Natural killer cell (primary cell): ENCODE measurements around the gene DLX5. TPM values are rescaled to one million over a fixed set of nuclear protein-coding genes. Genes with fewer than 3 reads are reported as not detected.

Source experiments
- ATAC-seq, 3 donors: fragments of 150-1000 bp in 2 of 3; fragments of 200-7000 bp in 1 of 3; cut with Tn5 transposase; 1 replicate in 1 of 3; 2 replicates in 2 of 3; pipeline ENCODE4 v1.10.0; 2021; ENCODE audit warnings: mild to moderate bottlenecking in 2 of 3, moderate library complexity in 2 of 3
- DNase-seq, 2 donors: peaks; one replicate each; pipeline versions ENCODE4 v3.0.0 to v3.0.0-alpha.2; 2013 to 2021; ENCODE audit warnings: mixed read lengths in 1 of 2
- H3K27ac ChIP-seq: one replicate; pipeline ENCODE4 v1.5.1; 2013; ENCODE audit warnings: mild to moderate bottlenecking, low read length
- H3K27me3 ChIP-seq: one replicate; pipeline ENCODE4 v1.6.1; 2013; ENCODE audit warnings: low read length; ENCODE audit not compliant: control insufficient read depth, insufficient read depth
- H3K36me3 ChIP-seq: one replicate; pipeline ENCODE4 v1.6.1; 2013; ENCODE audit warnings: low read length; ENCODE audit not compliant: control insufficient read depth, insufficient read depth
- H3K4me1 ChIP-seq: one replicate; pipeline ENCODE4 v1.6.1; 2013; ENCODE audit warnings: low read length; ENCODE audit not compliant: control insufficient read depth, insufficient read depth
- H3K4me3 ChIP-seq: one replicate; pipeline ENCODE4 v1.5.1; 2013; ENCODE audit warnings: low read length
- H3K9me3 ChIP-seq: one replicate; pipeline ENCODE4 v1.6.1; 2013; ENCODE audit warnings: low read length; ENCODE audit not compliant: control insufficient read depth, insufficient read depth
- H3K27ac Mint-ChIP-seq, 2 donors: one replicate each; pipeline ENCODE4 v1.8.0; 2022; ENCODE audit warnings: mild to moderate bottlenecking in 2 of 2, mixed read lengths in 2 of 2, moderate library complexity in 1 of 2
- H3K27me3 Mint-ChIP-seq, 2 donors: one replicate each; pipeline ENCODE4 v1.8.0; 2022; ENCODE audit warnings: low read depth in 2 of 2, mixed read lengths in 2 of 2
- H3K36me3 Mint-ChIP-seq: one replicate; pipeline ENCODE4 v1.8.0; 2022; ENCODE audit warnings: mixed read lengths
- H3K4me1 Mint-ChIP-seq, 2 donors: one replicate each; pipeline ENCODE4 v1.8.0; 2022; ENCODE audit warnings: mixed read lengths in 2 of 2
- H3K4me3 Mint-ChIP-seq: one replicate; pipeline ENCODE4 v1.8.0; 2022; ENCODE audit warnings: mild to moderate bottlenecking, moderate library complexity, mixed read lengths
- H3K9me3 Mint-ChIP-seq, 2 donors: one replicate each; pipeline ENCODE4 v1.8.0; 2022; ENCODE audit warnings: mixed read lengths in 2 of 2
- WGBS: methylation state at CpG from one replicate; pipeline ENCODE4 v1.1.7; 2013; ENCODE audit warnings: missing lambda C conversion rate; ENCODE audit not compliant: insufficient coverage; 5-methylcytosine and 5-hydroxymethylcytosine counted together
- intact Hi-C: fragments of 100-400 bp; cut with micrococcal nuclease; formaldehyde crosslinking; loops from one replicate; pipeline ENCODE4 v1.14.2; 2022
- total RNA-seq, 4 donors: library from RNA; stranded (reverse); fragments of 120-200 nt in 1 of 4; gene quantifications; one replicate each; pipeline versions ENCODE4 v1.2.3 to v1.2.4, GENCODE V29; 2013 to 2022
- TF ChIP-seq, protein P1 (sequence below): fragments of 200-600 bp; IDR thresholded peaks from one replicate; pipeline ENCODE4 v1.8.0; 2022; ENCODE audit warnings: antibody characterized with exemption

The DLX5 gene
- total RNA-seq, 3 donors from 2014 or later (not counting 1 experiment from before 2014, with no cell fraction given), result not detected

DNA sequence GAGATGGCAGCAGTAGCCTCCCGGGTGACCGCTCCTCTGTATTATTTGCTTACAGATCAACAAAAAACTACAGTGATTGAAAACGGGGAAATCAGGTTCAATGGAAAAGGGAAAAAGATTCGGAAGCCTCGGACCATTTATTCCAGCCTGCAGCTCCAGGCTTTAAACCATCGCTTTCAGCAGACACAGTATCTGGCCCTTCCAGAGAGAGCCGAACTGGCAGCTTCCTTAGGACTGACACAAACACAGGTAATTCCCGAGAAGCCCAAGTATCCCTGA is 17.1 kb downstream of the DLX5 start:
- 22% methylated on average over 7 of the region's 8 CpGs for WGBS
- H3K4me1 ChIP-seq, result peaks cover 25% of the 10 kb centered on the region
- peaks cover 0 to 18% of the 10 kb centered on the region in 2 donors for H3K4me1 Mint-ChIP-seq
- H3K4me3 Mint-ChIP-seq, result no peak overlapping the region
- no peak overlapping the region for H3K4me3 ChIP-seq
- H3K36me3 ChIP-seq, result no peaks in the 10 kb centered on the region
- H3K9me3 Mint-ChIP-seq, result no peaks in the 10 kb centered on the region
- H3K27ac ChIP-seq, result no peak overlapping the region
- peaks cover 81% of the 10 kb centered on the region for H3K27me3 ChIP-seq
- H3K27ac Mint-ChIP-seq, result no peak overlapping the region
- no peaks in the 10 kb centered on the region for H3K9me3 ChIP-seq
- no peak for DNase-seq
- H3K36me3 Mint-ChIP-seq, result peaks cover 16% of the 10 kb centered on the region
- no peak for ATAC-seq
- intact Hi-C loops, result no loop called here
- TF ChIP-seq, protein P1, sequence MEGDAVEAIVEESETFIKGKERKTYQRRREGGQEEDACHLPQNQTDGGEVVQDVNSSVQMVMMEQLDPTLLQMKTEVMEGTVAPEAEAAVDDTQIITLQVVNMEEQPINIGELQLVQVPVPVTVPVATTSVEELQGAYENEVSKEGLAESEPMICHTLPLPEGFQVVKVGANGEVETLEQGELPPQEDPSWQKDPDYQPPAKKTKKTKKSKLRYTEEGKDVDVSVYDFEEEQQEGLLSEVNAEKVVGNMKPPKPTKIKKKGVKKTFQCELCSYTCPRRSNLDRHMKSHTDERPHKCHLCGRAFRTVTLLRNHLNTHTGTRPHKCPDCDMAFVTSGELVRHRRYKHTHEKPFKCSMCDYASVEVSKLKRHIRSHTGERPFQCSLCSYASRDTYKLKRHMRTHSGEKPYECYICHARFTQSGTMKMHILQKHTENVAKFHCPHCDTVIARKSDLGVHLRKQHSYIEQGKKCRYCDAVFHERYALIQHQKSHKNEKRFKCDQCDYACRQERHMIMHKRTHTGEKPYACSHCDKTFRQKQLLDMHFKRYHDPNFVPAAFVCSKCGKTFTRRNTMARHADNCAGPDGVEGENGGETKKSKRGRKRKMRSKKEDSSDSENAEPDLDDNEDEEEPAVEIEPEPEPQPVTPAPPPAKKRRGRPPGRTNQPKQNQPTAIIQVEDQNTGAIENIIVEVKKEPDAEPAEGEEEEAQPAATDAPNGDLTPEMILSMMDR, result no peak
- H3K27me3 Mint-ChIP-seq, result peaks cover 65 to 80% of the 10 kb centered on the region in 2 donors

DNA sequence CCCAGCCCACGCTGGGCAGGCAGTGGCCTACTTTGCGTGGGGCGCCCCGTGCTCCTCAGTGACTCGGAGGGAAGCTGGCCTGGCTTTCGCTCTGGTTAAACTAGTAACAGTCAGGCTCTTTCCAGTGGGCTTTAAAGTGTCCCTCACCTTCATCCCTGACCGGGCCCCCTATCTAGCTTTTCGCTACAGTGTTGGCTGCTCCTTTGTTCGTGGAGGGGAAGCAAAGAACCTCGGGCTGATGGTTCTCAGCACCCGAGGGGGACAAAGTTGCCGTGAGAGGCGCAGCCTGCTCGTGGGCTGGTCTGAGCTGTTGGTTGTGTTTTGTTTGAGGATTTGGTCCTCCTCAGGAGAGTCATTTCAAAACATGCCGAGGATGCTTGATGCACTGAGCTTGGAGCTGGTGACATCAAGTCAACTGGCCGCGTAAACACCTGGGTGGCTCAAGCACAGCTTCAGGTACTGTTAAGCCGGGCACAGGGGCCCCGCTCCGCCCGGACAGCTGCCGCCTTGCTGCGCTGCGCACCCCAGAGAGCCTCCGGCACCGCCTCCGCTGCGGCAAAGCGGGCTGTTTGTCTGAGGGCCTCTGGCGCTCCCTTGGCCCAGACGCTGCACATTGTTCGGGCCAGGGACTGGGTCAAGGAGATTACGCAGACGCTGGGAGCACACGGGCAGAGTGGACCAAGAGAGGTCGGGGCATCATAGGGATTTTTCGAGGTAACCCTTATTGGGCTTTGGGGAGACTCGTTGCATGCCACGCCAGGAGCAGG is 17.6 kb downstream of the DLX5 start:
- Histone ChIP-seq H3K4me3 (no peak overlapping the region), H3K9me3 (no peaks in the 10 kb centered on the region), H3K27ac (no peak overlapping the region), H3K27me3 (peaks cover 81% of the 10 kb centered on the region), H3K4me1 (peaks cover 25% of the 10 kb centered on the region), H3K36me3 (no peaks in the 10 kb centered on the region)
- no peak overlapping the region for H3K27ac Mint-ChIP-seq
- no peaks in the 10 kb centered on the region for H3K9me3 Mint-ChIP-seq
- no peak for DNase-seq
- TF ChIP-seq, protein P1, result no peak
- H3K4me1 Mint-ChIP-seq, result peaks cover 0 to 18% of the 10 kb centered on the region in 2 donors
- peaks cover 64 to 80% of the 10 kb centered on the region in 2 donors for H3K27me3 Mint-ChIP-seq
- ATAC-seq, result no peak
- 7% methylated on average over 39 of the region's 39 CpGs for WGBS
- intact Hi-C loops, result no loop called here
- peak overlapping the region; percentile 75 for H3K4me3 Mint-ChIP-seq
- H3K36me3 Mint-ChIP-seq, result peaks cover 12% of the 10 kb centered on the region

DNA sequence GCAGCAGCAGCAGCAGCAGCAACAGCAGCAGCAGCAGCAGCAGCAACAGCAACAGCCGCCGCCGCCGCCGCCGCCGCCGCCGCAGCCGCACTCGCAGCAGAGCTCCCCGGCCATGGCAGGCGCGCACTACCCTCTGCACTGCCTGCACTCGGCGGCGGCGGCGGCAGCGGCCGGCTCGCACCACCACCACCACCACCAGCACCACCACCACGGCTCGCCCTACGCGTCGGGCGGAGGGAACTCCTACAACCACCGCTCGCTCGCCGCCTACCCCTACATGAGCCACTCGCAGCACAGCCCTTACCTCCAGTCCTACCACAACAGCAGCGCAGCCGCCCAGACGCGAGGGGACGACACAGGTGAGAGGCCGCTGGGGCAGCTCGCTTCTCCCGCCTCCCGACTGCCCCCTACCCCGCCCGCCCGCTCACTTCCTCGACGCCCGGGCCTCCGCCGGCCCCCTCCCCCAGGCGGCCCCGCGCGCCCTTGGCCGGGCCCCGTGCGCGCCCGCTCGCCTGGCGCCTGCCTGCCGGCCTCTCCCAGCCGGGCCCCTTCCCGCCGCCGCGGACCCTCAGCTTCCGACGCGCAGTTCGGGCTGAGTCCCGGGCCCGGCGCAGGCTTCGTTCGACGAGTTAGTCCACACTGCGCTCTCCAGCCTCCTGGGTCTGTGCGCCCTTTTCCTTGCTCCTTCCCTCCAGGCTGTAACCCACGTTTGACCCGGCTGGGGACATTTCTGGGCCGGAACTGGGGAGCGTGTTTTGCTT is 18.4 kb downstream of the DLX5 start:
- Mint-ChIP-seq H3K4me3 (peak overlapping the region; percentile 75), H3K27me3 (peaks cover 64 to 79% of the 10 kb centered on the region in 2 donors), H3K9me3 (no peaks in the 10 kb centered on the region), H3K36me3 (peaks cover 4% of the 10 kb centered on the region), H3K27ac (no peak overlapping the region), H3K4me1 (peaks cover 0 to 18% of the 10 kb centered on the region in 2 donors)
- peaks cover 78% of the 10 kb centered on the region for H3K27me3 ChIP-seq
- 1% methylated on average over 83 of the region's 83 CpGs for WGBS
- H3K4me1 ChIP-seq, result peaks cover 25% of the 10 kb centered on the region
- TF ChIP-seq, protein P1, result no peak
- H3K27ac ChIP-seq, result no peak overlapping the region
- H3K9me3 ChIP-seq, result no peaks in the 10 kb centered on the region
- H3K4me3 ChIP-seq, result no peak overlapping the region
- peak in 1 of 2 donors; percentile 27 for DNase-seq
- intact Hi-C loops, result no loop called here
- ATAC-seq, result peak; percentile 50 to 79 (median 59)
- H3K36me3 ChIP-seq, result no peaks in the 10 kb centered on the region
